Left renal cortex interstitium (tissue), 4 donors: ENCODE measurements around the gene P2RY8. TPM values are rescaled to one million over a fixed set of nuclear protein-coding genes. Genes with fewer than 3 reads are reported as not detected.
"Not testable (repeated sequence)": the region's sequence is repeated elsewhere in the genome, so short reads cannot be mapped to it uniquely, and the experiment has no call there.

Source experiments
- DNase-seq, 4 donors: peaks; one replicate each; pipeline ENCODE4 v3.0.0-alpha.2; 2013; ENCODE audit warnings: low read depth in 4 of 4, low spot score in 2 of 4, missing footprints in 1 of 4
- polyA plus RNA-seq, 4 donors: library from polyadenylated mRNA; unstranded; fragments of 120-200 nt; gene quantifications; one replicate each; pipeline ENCODE4 v1.2.1, GENCODE V29; 2013; ENCODE audit not compliant: insufficient read length in 4 of 4

Gene P2RY8
- polyA plus RNA-seq, 4 donors, result 0.99 to 1.6 (median 1.4) TPM

DNA sequence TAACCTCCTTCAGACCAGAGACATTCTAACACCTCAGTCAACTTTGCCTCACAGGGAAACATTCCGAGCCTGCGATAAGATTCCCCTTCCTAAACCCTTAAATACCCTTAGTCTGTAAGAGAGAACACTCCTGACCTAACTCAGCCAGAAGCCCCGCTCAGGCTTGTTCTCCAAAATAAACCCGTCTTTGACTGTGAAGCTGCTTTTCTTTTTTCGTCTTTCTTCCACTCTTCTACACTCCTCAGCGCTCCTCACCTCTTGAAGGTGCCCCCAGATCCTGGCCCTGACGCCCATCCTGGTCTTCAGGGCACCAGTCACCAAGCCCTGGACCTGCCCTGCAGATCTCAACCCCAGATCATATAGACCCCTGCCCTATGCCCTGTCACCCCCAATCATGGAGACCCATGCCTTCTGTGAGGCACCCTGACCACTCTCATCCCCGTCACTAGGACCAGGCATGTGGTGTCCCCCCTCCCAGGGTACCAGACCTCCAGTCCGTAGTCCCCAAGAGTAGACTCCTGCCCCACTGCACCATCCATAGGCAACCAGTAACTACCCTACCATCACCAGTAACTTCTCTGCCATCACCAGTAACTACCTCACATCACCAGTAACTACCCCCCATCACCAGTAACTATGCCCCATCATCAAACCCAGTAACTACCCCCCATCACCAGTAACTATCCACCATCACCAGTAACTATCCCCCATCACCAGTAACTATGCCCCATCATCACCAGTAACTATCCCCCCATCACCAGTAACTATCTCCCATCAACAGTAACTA is 87.8 kb downstream of the P2RY8 start:
- DNase-seq, result no peak

DNA sequence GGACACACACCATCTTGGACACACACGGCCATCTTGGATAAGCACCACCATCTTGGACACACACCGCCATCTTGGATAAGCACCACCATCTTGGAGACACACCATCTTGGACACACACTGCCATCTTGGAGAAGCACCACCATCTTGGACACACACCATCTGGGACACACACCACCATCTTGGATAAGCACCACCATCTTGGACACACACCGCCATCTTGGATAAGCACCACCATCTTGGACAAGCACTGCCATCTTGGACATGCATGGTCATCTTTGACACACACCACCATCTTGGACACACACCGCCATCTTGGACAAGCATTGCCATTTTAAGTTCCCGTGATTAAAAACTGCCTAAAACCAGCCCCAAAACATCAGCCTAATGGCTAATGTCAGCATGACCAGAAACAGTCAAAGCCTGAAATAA is 88.4 kb downstream of the P2RY8 start:
- not testable (repeated sequence) for DNase-seq

DNA sequence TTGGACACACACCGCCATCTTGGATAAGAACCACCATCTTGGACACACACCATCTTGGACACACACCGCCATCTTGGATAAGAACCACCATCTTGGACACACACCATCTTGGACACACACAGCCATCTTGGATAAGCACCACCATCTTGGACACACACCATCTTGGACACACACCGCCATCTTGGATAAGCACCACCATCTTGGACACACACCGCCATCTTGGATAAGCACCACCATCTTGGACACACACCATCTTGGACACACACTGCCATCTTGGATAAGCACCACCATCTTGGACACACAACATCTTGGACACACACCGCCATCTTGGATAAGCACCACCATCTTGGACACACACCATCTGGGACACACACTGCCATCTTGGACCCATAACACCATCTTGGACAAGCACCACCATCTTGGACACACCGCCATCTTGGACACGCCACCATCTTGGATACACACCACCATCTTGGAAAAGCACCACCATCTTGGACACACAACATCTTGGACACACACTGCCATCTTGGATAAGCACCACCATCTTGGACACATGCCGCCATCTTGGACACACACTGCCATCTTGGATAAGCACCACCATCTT is 88.9 kb downstream of the P2RY8 start:
- DNase-seq, result not testable (repeated sequence)

DNA sequence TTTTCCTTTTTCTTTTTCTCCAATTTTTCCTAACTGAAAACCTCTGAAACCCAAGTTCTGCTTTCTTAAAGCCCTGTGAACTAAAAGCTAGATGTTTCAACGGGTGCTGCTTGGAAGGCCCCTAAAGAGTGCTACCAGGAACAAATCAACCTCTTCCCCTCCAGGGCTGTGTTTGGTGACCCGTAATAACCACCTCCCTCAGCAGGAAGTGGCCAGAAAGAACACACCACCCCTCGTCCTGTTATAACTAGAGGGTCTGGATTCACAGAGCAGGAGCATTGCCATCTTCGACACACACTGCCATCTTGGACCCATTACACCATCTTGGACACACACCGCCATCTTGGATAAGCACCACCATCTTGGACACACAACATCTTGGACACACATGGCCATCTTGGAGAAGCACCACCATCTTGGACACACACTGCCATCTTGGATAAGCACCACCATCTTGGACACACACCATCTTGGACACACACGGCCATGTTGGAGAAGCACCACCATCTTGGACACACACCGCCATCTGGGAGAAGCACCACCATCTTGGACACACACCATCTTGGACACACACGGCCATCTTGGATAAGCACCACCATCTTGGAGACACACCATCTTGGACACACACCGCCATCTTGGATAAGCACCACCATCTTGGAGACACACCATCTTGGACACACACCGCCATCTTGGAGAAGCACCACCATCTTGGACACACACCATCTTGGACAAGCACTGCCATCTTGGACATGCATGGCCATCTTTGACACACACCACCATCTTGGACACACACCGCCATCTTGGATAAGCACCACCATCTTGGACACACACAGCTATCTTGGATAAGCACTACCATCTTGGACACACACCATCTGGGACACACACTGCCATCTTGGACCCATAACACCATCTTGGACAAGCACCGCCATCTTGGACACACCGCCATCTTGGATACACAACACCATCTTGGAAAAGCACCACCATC is 89.7 kb downstream of the P2RY8 start:
- not testable (repeated sequence) for DNase-seq

DNA sequence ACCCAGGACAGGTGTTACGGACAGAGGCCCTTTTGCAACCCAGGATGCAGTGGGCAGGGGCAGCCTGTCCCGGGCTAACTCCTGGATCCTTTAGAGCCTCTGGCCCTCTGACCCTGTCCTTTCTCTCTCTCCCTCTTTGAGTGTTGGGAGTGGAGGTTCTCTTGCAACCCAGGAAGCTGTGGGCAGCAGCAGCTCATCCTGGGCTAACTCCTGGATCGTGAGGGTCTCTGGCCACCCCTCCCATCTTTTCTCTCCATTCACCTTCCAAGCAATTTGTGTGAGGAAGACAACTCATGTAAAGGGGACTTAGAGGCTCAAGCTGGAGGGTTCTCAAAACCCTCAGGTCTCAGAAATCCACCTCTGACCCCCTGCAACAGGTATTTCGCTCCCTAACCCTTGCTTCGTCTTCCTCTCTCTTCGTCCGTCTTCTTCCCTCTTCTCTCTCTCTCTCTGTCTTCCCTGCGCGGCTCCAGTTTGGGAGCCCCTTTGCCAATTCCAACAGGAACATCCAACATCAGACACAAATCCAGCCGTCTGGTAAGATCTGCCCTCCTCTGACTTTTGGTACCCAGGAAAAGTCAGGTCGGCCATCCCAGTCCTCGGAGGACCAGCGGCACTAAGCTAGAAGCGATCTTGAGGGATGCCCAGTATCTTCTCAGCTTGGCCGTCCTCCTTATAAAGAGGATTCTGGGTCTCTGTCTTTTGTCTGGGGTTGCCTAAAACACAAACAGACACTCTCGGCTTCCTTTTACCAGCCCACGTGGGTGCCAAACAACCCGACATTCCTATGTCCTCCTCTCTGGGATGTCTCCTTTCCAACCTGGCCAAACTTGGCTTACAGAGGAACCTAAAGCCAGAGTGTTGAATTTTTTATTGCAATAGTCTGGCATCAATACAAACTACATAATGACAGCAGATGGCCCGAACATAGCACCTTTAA is 92.2 kb downstream of the P2RY8 start:
- no peak for DNase-seq

DNA sequence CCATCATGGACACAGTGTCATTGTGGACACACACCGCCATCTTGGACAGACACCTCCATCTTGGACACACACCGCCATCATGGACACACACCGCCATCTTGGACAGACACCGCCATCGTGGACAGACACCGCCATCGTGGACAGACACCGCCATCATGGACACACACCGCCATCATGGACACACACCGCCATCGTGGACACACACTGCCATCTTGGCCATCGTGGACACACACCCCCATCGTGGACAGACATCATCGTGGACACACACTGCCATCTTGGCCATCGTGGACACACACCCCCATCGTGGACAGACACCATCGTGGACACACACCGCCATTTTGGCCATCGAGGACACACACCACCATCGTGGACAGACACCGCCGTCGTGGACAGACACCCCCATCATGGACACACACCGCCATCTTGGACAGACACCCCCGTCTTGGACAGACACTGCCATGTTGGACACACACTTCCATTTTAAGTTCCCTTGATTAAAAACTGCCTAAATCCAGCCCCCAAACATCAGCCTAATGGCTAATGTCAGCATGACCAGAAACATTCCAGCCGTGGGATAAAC is 93.4 kb downstream of the P2RY8 start:
- no peak for DNase-seq

DNA sequence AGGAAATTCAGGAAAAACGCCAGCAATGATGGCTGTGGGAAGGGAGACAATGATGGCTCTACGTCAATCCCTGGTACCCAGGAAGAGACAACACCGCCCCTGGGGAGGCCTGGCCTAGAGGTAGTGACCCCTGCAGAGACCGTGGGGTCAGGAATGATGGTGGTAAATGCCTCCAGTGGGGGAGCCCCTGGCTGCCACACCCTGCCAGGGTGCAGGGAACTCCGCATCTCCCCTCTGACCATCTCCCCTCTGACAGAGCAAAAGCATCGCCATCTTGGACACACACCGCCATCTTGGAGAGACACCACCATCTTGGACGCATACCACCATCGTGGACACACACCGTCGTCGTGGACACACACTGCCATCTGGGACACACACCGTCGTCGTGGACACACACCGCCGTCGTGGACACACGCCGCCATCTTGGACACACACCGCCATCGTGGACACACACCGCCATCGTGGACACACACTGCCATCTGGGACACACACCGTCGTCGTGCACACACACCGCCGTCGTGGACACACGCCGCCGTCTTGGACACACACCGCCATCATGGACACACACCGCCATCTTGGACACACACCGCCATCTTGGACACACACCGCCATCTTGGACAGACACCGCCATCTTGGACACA is 94.1 kb downstream of the P2RY8 start:
- DNase-seq, result no peak

DNA sequence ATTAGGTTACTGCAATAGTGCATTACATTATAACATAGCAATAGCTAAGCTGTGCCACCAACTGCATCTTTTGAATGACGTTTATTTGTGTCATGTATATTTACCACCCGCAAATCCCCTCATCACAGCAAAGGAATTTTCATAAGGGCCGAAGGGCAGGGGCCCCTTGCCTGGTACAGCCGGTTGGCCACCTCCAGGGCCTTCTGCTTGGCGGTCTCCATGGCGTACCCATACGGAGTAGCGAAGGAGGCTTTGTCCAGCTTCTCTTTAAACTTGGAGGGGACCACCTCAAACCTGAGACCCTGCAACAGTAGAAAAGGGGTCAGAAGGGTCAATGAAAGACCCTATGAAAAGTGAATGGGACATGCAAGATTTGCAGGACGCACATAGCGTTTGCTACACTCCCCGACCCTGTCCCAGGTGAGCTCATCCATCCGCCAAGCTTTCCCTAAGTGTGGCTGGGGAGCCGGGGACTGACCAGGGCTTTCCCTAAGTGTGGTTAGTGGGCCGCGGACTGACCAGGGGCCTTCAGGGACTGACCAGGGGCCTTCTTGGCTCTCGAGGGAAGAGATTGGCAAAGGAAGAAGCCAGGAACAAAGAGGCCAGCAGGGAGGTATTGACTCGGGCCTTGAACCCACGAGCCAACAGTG is 94.8 kb downstream of the P2RY8 start:
- DNase-seq, result no peak

DNA sequence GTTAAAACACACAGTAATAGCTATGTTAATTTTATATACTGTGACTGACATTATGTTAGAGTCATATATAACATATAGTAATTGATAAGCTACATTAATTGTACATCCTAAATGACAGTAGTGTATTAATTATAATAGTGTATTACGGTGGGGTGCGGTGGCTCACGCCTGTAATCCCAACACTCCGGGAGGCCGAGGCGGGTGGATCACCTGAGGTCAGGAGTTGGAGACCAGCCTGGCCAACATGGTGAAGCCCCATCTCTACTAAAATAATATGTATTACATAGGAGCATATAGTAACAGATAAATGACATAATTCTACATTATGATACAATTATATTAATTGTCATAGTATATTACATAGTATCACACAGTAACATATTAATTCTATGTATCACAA is 96.5 kb downstream of the P2RY8 start:
- DNase-seq, result no peak

DNA sequence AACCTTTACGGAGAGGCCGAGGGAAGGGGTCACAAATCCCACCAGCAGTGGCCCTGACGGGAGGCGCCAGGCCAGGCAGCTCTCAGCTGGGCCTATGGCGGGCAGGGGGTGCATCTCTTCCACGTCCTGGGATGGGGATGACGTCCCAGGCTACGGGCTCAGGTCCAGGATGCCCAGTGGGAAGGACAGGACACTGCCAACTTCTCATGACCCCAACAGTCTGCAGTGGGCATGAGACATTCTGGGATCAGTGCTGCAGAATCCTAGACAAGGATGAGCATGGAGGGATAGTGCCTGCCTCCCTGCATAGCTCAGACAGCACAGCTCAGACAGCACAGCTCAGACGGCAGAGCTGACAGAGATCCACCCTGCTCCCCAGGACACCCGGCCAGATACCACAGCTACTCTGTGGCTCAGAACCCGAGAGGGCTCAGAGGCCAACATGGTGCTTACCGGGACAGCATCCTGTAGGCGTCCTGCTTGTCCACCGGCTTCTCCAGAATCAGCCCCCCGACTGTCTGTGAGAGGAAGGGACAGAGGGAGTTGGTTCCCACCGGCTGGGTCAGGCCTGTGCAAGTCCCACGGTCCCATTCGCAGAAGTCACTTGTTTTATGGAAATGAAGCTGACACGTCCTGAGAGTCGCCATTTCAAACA is 101.6 kb downstream of the P2RY8 start:
- no peak for DNase-seq

DNA sequence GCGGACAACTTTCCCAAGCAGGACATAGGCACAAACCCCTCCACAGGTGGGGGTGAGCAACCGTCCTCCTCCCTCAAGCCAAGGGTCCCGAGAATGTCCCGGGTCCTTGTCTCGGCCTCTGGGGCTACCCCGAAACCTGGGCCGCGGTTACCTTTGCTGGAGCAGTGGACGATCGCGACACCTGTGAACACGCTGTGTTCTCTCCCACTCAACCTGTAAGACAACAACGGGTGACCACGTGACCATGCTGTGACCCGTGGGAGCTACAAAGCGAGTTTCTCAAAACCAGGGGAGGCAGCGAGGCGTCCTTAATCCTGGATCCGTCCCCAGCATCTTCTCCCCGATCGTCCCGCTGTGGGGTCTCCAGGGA is 102.1 kb downstream of the P2RY8 start:
- no peak for DNase-seq

DNA sequence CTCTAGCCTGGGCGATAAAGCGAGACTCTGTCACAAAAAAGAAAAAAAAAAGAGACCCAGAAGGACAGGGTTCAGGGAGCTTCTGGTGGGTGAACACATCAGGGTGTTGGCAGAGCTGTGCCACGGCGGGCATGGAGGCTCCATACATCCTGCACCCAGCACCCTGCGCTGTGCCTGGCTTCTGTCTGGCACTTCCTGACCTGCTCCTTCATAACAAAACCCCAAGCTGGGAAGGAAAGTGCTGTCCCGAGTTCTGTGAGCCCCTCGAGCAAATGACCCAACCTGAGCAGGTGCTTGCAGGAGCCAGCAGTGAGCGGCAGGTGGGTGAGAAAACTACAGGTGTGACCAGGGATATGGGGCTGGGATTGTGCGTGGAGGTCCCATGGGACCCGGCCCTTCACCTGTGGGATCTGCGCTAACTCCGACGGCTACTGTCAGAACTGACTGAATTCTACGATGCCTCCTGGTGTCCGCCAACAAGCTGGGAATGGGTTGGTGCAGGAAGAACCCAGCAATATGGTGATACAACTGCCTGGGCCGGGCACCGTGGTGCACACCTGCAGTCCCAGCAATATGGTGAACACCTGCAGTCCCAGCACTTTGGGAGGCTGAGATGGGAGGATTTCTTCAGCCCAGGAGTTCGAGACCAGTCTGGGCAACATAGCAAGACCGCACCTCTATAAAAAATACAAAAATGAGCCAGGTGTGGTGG is 103.2 kb downstream of the P2RY8 start:
- DNase-seq, result no peak

DNA sequence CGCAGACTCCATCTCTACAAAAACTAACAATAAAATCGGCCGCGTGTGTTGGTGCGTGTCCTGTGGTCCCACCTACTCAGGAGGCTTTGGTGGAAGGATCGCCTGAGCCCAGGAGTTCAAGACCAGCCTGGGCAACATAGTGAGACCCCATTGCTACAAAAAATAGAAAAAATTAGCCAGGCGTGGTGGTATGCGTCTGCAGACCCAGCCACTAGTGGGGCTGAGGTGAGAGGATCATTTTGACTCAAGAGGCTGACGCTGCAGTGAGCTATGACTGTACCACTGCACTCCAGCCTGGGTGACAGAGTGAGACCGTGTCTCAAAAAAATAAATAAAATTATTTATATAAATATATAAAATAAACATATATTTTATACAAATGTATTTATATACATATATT is 106.5 kb downstream of the P2RY8 start:
- no peak for DNase-seq

DNA sequence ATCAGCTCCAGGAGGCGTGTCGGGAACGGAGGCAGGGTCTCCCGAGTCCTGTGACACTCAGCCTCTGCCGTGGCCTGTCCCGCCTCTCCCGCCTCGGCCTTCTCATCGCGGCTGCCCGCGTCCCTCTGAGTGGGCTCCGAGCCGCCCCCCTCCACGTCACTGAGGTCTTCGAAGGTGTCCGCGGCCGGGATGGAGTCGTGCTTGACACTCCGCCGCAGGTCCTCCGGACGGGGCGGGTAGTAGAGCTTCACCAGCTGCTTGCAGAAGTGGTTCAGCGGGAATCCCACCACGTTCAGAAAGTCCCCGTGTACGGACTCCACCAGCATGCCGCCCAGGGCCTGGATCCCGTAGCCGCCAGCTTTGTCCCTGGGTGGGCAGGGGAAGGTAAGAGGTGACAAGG is 109.2 kb downstream of the P2RY8 start:
- no peak for DNase-seq

DNA sequence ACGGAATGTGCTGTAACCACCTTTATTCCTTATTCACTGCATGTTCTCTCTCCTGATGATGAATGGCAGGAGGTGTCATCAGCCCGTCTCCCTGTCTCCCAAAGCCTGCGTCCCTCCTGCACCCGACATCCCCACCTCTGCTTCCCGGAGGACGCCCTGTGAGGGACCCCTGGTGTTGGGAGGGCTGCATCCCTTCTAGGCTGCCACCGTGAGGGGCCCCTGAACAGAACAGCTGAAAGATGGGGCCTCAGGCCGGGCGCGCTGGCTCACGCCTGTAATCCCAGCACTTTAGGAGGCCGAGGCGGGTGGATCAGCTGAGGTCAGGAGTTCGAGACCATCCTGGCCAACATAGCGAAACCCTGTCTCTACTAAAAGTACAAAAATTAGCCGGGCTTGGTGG is 110.7 kb downstream of the P2RY8 start:
- DNase-seq, result not testable (repeated sequence)

DNA sequence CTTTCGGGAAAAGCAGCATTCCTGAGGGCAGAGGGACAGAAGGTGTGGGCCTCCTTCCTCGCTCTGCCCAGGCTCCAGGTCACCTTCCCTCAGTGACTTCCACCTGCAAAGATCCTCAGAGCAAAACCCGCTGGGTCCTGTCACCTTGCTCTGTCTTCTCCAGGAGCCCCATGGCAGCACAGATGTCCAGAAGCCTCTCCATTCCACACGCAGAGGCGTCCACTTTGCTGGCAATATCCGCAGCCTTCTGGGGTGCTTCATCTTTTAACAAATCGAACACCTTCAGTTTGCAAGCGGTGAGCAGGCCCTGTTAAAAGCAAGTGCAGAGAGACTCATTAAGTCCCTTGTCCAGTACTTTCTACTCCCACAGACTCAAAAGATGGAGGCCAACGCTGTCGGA is 111.6 kb downstream of the P2RY8 start:
- DNase-seq, result no peak

DNA sequence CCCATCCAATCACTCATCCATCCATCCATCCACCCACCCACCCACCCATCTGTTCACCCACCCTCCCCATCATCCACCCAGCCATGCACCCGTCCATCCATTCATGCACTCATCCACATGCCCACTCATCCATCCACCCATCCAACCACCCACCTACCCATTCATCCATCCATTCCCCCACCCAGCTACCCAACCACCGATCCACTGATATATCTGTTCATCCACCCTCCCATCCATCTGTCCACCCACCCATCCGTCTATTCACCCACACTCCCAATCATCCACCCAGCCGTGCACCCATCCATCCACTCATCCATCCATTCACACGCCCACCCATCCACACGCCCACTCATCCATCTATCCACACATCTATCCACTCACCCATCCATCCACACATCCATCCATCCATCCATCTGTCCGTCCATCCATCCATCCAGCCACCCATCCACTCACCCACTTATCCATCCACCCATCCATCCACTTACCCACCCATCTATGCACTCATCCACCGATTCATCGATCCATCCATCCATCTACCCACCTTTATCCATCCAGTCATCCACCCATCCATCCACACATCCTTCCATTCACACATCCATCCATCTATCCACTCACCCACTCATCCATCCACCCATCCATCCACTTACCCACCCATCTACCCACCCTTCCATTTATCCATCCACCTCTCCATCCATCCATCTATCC is 112.7 kb downstream of the P2RY8 start:
- no peak for DNase-seq
